PC-3 (cell line): ENCODE data around the gene RHOT2.

Experiments used
- EZH2 ChIP-seq: fragments of 300-600 bp; sonication (generic); IDR thresholded peaks from one replicate; pipeline ENCODE4 v1.6.1; 2017; ENCODE audit warnings: antibody characterized with exemption, mild to moderate bottlenecking, low read length; ENCODE audit not compliant: unreplicated experiment
- TF ChIP-seq, protein P1 (sequence below): fragments of 300-600 bp; sonication (generic); conservative IDR thresholded peaks from 2 replicates; pipeline ENCODE4 v1.5.1; 2017; ENCODE audit warnings: antibody characterized with exemption, low read depth, mild to moderate bottlenecking, low read length

DNA sequence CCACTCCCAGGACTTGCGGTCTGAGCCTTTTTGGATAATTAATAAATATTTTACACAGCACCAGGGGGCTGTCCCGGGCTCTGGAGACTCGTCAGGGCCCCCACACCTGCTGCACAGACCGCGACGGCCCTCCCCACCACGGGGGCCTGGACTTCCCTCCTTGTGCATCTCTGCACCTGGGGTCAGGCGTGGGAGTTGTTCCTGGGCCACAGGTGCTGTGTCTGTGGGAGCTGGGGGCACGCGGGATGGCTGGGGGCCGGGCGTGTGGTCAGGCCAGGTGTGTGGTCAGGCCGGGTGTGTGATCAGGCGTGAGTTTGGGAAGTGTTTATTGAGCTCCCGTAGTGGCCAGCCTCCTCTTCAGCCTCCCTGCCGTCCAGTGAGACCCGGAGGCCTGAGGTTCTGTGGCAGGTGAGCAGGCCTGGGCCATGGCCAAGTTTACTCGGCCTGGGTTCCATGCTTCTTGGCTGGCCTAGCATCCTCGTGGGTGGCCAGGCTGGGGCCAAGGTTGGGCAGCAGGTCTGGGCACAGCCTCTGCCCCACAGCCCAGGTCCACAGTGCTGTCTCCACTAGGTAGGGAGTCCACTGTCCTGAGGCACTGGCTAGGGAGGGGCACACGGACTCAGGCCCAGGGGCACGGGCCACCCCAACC lies 10.4 kb downstream of the RHOT2 start:
- TF ChIP-seq, protein P1, sequence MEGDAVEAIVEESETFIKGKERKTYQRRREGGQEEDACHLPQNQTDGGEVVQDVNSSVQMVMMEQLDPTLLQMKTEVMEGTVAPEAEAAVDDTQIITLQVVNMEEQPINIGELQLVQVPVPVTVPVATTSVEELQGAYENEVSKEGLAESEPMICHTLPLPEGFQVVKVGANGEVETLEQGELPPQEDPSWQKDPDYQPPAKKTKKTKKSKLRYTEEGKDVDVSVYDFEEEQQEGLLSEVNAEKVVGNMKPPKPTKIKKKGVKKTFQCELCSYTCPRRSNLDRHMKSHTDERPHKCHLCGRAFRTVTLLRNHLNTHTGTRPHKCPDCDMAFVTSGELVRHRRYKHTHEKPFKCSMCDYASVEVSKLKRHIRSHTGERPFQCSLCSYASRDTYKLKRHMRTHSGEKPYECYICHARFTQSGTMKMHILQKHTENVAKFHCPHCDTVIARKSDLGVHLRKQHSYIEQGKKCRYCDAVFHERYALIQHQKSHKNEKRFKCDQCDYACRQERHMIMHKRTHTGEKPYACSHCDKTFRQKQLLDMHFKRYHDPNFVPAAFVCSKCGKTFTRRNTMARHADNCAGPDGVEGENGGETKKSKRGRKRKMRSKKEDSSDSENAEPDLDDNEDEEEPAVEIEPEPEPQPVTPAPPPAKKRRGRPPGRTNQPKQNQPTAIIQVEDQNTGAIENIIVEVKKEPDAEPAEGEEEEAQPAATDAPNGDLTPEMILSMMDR = no peak
- no peak for TF ChIP-seq EZH2
